CD4-positive, CD25-positive, alpha-beta regulatory T cell (primary cell): ENCODE results near the gene CAPN7. TPM values are rescaled to one million over a fixed set of nuclear protein-coding genes. Genes with fewer than 3 reads are reported as not detected.

Experiments
- ATAC-seq, 2 donors: fragments of 150-1000 bp; cut with Tn5 transposase; one replicate each; pipeline ENCODE4 v1.10.0; 2021; ENCODE audit warnings: low read depth in 2 of 2, moderate number of reproducible peaks in 2 of 2, moderate library complexity in 1 of 2
- DNase-seq, 3 donors: peaks; one replicate each; pipeline versions ENCODE4 v3.0.0 to v3.0.0-alpha.2; 2012 to 2022; ENCODE audit warnings: mixed read lengths in 1 of 3
- H3K27ac ChIP-seq: one replicate; pipeline ENCODE4 v1.7.0; 2013; ENCODE audit warnings: mild to moderate bottlenecking, low read length; ENCODE audit not compliant: insufficient read depth, poor library complexity, severe bottlenecking
- H3K27me3 ChIP-seq: one replicate; pipeline ENCODE4 v1.7.0; 2013; ENCODE audit warnings: low read length; ENCODE audit not compliant: control insufficient read depth, insufficient read depth
- H3K36me3 ChIP-seq: one replicate; pipeline ENCODE4 v1.7.0; 2013; ENCODE audit warnings: mild to moderate bottlenecking, low read length, moderate library complexity; ENCODE audit not compliant: control insufficient read depth, insufficient read depth
- H3K4me1 ChIP-seq: 2 replicates; pipeline ENCODE4 v1.7.0; 2013; ENCODE audit warnings: mild to moderate bottlenecking, low read length; ENCODE audit not compliant: insufficient read depth, control insufficient read depth, poor library complexity, severe bottlenecking
- H3K4me3 ChIP-seq: one replicate; pipeline ENCODE4 v1.7.0; 2013; ENCODE audit warnings: low read depth, mild to moderate bottlenecking, low read length, moderate library complexity
- H3K9me3 ChIP-seq, 2 experiments: 1 replicate in 1 of 2; 2 replicates in 1 of 2; pipeline ENCODE4 v1.7.0; 2013; ENCODE audit warnings: low read length in 2 of 2, mild to moderate bottlenecking in 1 of 2, moderate library complexity in 1 of 2; ENCODE audit not compliant: control insufficient read depth in 2 of 2
- H3K27ac Mint-ChIP-seq, 3 donors: one replicate each; pipeline ENCODE4 v1.8.0; 2020 to 2022; ENCODE audit warnings: mild to moderate bottlenecking in 3 of 3, mixed read lengths in 3 of 3, moderate library complexity in 2 of 3
- H3K27me3 Mint-ChIP-seq: one replicate; pipeline ENCODE4 v1.8.0; 2022; ENCODE audit warnings: mild to moderate bottlenecking, mixed read lengths
- H3K36me3 Mint-ChIP-seq: one replicate; pipeline ENCODE4 v1.8.0; 2020; ENCODE audit warnings: mixed read lengths
- H3K4me1 Mint-ChIP-seq, 4 donors: one replicate each; pipeline ENCODE4 v1.8.0; 2020 to 2022; ENCODE audit warnings: mixed read lengths in 4 of 4, mild to moderate bottlenecking in 1 of 4
- H3K4me3 Mint-ChIP-seq, 4 donors: one replicate each; pipeline ENCODE4 v1.8.0; 2020 to 2022; ENCODE audit warnings: mild to moderate bottlenecking in 4 of 4, mixed read lengths in 4 of 4, moderate library complexity in 3 of 4
- H3K9me3 Mint-ChIP-seq, 7 donors: one replicate each; pipeline ENCODE4 v1.8.0; 2020 to 2022; ENCODE audit warnings: mixed read lengths in 7 of 7, mild to moderate bottlenecking in 3 of 7, moderate library complexity in 2 of 7
- polyA plus RNA-seq, 4 donors: library from polyadenylated mRNA; unstranded; fragments of 300-500 nt; fragmentation: Illumina TruSeq; gene quantifications; one replicate each; pipeline ENCODE4 v1.2.3, GENCODE V29; 2021
- total RNA-seq: library from RNA; stranded (reverse); gene quantifications from one replicate; pipeline ENCODE4 v1.2.3, GENCODE V29; 2022

CAPN7 gene
- total and polyA plus RNA-seq, 5 donors from 2014 or later: 21.1 to 62.3 (median 21.7) TPM

DNA sequence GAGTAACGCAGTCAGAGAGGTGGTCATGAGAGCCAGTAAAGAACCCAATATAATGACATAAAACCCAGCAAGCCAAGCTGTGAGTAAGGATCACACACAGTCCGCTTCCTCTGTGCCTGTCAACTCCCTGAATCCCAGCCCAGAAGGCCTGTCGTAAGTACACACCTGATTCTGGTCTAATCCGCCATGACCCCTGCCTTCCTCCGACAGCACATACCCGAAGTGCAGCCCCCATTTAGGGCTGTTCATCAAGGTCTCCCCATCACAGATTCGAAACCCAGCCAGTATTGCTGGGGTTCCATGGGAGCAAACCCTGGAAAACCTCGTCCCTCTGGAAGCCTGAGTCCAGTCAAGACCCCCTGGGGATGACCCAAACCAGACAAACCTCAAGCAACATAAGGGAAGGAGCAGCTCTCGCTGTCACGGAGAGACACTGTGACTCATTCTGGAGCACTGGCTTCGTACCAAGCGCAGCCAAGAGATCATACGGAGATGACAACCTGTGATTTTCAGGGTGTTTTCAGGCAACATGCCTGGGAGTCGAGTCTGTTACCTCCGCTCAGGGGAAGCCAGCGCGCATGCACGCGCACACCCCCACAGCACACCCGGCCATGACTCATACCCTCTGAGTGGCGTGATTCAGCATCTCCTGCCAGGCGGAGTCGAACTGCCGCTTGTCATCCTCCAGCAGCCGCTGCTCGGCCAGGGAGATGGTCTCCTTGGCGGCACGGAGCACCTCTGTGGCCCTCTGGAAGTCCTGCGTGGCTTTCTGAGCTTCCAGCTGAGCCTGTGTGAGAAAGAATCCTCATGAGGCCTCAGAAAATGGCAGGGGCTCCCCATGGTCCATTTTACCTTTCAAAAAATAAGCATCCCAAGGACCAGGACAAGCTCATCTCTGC, 63.3 kb downstream of the CAPN7 start:
- H3K27me3 Mint-ChIP-seq: peaks cover 4% of the 10 kb centered on the region
- Histone ChIP-seq H3K9me3 (no peaks in the 10 kb centered on the region), H3K4me1 (peaks cover 61% of the 10 kb centered on the region), H3K27me3 (no peaks in the 10 kb centered on the region), H3K4me3 (peak overlapping the region; percentile 46), H3K27ac (peak overlapping the region; percentile 87), H3K36me3 (peaks cover 18% of the 10 kb centered on the region)
- peaks cover 22 to 81% (median 54%) of the 10 kb centered on the region in 4 donors for H3K4me1 Mint-ChIP-seq
- peak; percentile 78 to 81 for ATAC-seq
- peak overlapping the region; percentile 85 to 94 (median 94) for H3K27ac Mint-ChIP-seq
- DNase-seq: peak; percentile 76 to 93 (median 77)
- H3K9me3 Mint-ChIP-seq: no peaks in the 10 kb centered on the region
- H3K4me3 Mint-ChIP-seq: peak overlapping the region; percentile 66 to 89 (median 70)
- no peaks in the 10 kb centered on the region for H3K36me3 Mint-ChIP-seq

DNA sequence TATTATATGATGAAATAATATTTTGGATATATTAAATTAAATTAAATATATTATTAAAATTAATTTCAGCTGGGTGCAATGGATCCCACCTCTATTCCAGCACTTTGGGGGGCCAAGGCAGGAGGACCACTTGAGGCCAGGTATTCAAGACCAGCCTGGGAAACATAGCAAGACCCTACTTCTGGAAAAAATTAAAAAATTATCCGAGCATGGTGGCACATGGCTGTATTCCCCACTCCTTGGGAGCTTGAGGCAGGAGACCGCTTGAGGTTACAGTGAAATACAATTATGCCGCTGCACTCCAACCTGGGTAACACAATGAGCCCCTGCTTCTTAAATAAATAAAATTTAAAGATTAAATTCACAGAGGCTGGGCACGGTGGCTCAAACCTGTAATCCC, 65.0 kb downstream of the CAPN7 start:
- H3K4me3 Mint-ChIP-seq: peak overlapping the region in 1 of 4 donors; percentile 83
- H3K4me1 Mint-ChIP-seq: peaks cover 22 to 83% (median 61%) of the 10 kb centered on the region in 4 donors
- DNase-seq: no peak

DNA sequence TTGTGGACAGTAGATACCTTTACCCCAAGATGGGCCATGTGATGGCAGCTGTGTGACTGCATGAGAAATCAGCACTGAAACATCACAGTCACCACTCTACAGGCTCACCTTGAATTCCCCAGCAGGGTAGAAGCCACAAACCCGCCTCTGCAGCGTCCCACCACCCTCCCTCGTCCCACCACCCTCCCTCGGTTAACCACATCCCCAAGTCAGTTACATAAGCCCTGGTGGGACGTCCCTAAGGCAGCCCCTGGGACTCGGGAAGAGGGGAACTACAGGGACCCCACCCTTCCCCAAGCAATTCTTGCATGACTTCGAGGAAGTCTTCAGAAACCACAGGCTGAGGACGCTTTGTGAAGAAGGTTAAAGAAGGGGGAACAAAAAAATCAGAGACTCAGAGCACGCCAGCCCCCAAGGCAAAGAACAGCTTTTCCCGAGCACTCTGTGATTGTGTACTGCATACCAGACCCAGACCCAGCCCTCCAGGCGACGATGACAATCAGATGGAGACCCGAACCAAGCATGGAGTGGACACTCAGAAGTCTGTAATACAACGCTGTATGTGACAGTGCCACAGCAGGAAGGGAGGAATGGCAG, 65.8 kb downstream of the CAPN7 start:
- ATAC-seq (peak; percentile 66 to 72), DNase-seq (peak; percentile 76 to 94 (median 79))
- no peaks in the 10 kb centered on the region for H3K9me3 ChIP-seq
- H3K27me3 Mint-ChIP-seq: peaks cover 4% of the 10 kb centered on the region
- no peaks in the 10 kb centered on the region for H3K27me3 ChIP-seq
- peak overlapping the region; percentile 92 to 96 (median 93) for H3K27ac Mint-ChIP-seq
- peak overlapping the region; percentile 87 for H3K27ac ChIP-seq
- H3K36me3 ChIP-seq: peaks cover 1% of the 10 kb centered on the region
- peaks cover 85% of the 10 kb centered on the region for H3K4me1 ChIP-seq
- peak overlapping the region; percentile 79 to 84 (median 84) for H3K4me3 Mint-ChIP-seq
- H3K9me3 Mint-ChIP-seq: no peaks in the 10 kb centered on the region
- peak overlapping the region; percentile 57 for H3K4me3 ChIP-seq
- peaks cover 4% of the 10 kb centered on the region for H3K36me3 Mint-ChIP-seq
- peaks cover 22 to 86% (median 63%) of the 10 kb centered on the region in 4 donors for H3K4me1 Mint-ChIP-seq

More for the DNA sequence above, 65.0 kb downstream of the CAPN7 start:
- Histone ChIP-seq H3K27me3 (no peaks in the 10 kb centered on the region), H3K36me3 (peaks cover 10% of the 10 kb centered on the region), H3K4me3 (peak overlapping the region; percentile 31), H3K27ac (peak overlapping the region; percentile 87), H3K9me3 (no peaks in the 10 kb centered on the region), H3K4me1 (peaks cover 78% of the 10 kb centered on the region)
- no peak for ATAC-seq
- Mint-ChIP-seq H3K27me3 (peaks cover 4% of the 10 kb centered on the region), H3K36me3 (peaks cover 4% of the 10 kb centered on the region), H3K9me3 (no peaks in the 10 kb centered on the region), H3K27ac (peak overlapping the region in 1 of 3 donors; percentile 93)

DNA sequence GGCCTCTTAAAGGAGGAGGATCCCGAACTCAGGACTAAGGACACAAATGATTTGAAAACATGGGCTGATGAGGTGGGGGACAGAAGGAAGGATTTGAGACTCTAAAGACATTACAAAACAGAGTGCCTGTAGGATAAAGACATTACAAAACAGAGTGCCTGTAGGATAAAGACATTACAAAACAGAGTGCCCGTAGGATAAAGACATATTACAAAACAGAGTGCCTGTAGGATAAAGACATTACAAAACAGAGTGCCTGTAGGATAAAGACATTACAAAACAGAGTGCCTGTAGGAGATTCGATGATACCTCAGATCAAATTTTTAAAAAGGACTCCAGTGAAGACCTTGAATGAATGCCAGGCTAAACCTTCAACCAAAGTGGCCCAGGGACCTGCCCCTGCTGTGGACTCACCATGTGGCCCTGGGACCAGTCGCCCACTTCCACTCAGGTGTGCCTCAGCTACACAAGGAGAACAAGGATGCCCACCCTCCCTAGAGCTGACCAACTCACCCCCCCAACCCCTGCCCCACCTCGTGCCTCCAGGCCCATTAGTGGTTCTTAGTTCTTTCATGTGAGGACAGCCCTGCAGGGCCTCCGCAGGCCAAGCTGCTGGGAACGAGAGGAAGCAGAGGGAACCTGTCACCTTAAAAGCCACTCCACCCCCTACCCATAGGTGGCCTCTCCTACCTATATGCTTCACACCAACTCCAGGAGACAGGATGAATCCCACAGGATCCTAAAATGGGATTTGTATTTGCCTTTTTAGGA, 66.6 kb downstream of the CAPN7 start:
- Mint-ChIP-seq H3K4me3 (peak overlapping the region; percentile 6 to 84 (median 82)), H3K4me1 (peaks cover 21 to 93% (median 67%) of the 10 kb centered on the region in 4 donors), H3K27ac (peak overlapping the region; percentile 92 to 96 (median 93)), H3K36me3 (peaks cover 4% of the 10 kb centered on the region), H3K27me3 (peaks cover 4% of the 10 kb centered on the region), H3K9me3 (no peaks in the 10 kb centered on the region)
- no peaks in the 10 kb centered on the region for H3K36me3 ChIP-seq
- no peaks in the 10 kb centered on the region for H3K27me3 ChIP-seq
- peak overlapping the region; percentile 87 for H3K27ac ChIP-seq
- ATAC-seq (no peak), DNase-seq (no peak)
- H3K9me3 ChIP-seq: no peaks in the 10 kb centered on the region
- H3K4me3 ChIP-seq: no peak overlapping the region
- H3K4me1 ChIP-seq: peaks cover 84% of the 10 kb centered on the region

DNA sequence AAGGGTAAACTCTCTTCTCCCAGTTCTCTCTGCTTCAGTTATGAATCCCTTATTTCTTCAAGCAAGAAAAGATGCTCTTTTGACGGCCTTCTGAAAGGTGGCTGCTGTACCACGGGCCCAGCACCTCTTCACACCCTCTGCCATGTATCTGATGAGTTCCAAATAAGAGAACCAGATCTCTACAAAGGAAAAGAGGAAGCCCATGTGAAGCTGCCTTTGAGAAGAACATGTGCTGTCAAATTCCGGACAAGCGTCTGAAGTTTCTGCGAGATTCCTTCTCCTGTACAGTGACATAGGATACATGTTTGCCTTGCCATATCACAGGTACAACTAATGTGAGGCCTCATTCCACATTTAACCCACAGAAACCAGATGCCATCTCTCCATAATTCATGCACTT, 67.2 kb downstream of the CAPN7 start:
- Mint-ChIP-seq H3K9me3 (no peaks in the 10 kb centered on the region), H3K27me3 (peaks cover 4% of the 10 kb centered on the region), H3K27ac (peak overlapping the region; percentile 53 to 96 (median 92)), H3K36me3 (peaks cover 4% of the 10 kb centered on the region), H3K4me3 (no peak overlapping the region), H3K4me1 (peaks cover 15 to 92% (median 63%) of the 10 kb centered on the region in 4 donors)
- Histone ChIP-seq H3K27ac (peak overlapping the region; percentile 87), H3K36me3 (no peaks in the 10 kb centered on the region), H3K4me1 (peaks cover 80% of the 10 kb centered on the region), H3K4me3 (no peak overlapping the region), H3K27me3 (no peaks in the 10 kb centered on the region), H3K9me3 (no peaks in the 10 kb centered on the region)
- DNase-seq (no peak), ATAC-seq (no peak)

DNA sequence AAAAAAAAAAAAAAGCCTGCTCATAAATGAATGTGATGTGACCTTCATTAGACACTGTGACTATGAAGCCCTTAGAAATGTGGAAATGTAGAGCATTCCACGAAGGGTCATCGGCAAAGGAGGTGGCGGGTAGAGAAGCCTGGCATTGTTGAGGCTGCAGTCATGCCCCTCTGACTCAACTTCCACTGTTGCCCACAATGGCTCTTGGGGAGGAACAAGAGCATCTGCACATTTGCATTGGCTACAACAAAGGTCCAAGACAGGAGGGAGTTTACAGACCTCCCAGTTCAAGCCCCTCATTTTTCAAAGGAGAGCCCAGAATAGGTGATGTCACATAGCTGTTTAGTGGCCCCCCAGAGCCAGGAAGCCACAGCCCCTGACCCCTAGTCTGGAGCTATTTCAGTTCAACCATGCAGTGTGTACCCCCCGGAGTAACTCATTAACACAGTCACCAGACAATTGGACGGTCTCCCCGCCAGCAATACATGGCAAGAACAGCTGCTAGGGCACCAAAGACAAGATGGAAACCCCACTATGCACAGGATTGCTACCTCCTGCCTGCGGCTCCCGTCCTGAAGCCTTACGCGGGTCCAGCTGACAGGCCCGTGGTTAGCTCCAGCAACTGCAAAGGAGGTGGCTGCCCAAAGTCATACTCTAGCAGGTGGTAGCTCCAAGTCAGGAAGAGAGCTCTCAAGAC, 70.1 kb downstream of the CAPN7 start:
- Histone ChIP-seq H3K4me3 (no peak overlapping the region), H3K27ac (no peak overlapping the region), H3K36me3 (no peaks in the 10 kb centered on the region), H3K4me1 (peaks cover 61% of the 10 kb centered on the region), H3K27me3 (no peaks in the 10 kb centered on the region), H3K9me3 (no peaks in the 10 kb centered on the region)
- no peaks in the 10 kb centered on the region for H3K9me3 Mint-ChIP-seq
- peak overlapping the region in 1 of 4 donors; percentile 2 for H3K4me3 Mint-ChIP-seq
- ATAC-seq (no peak), DNase-seq (no peak)
- H3K36me3 Mint-ChIP-seq: peaks cover 6% of the 10 kb centered on the region
- peaks cover 4% of the 10 kb centered on the region for H3K27me3 Mint-ChIP-seq
- peaks cover 26 to 91% (median 58%) of the 10 kb centered on the region in 4 donors for H3K4me1 Mint-ChIP-seq
- peak overlapping the region; percentile 28 to 60 (median 57) for H3K27ac Mint-ChIP-seq
